GM18511 (cell line): ENCODE data around the gene CMAS.
"Not testable (repeated sequence)": the region's sequence is repeated elsewhere in the genome, so short reads cannot be mapped to it uniquely, and the experiment has no call there.

Experiments
- ATAC-seq: cut with Tn5 transposase; IDR thresholded peaks from one replicate; pipeline ENCODE4 v1.9.1; 2021; ENCODE audit warnings: mild to moderate bottlenecking, moderate library complexity; ENCODE audit not compliant: unreplicated experiment

CMAS gene

DNA sequence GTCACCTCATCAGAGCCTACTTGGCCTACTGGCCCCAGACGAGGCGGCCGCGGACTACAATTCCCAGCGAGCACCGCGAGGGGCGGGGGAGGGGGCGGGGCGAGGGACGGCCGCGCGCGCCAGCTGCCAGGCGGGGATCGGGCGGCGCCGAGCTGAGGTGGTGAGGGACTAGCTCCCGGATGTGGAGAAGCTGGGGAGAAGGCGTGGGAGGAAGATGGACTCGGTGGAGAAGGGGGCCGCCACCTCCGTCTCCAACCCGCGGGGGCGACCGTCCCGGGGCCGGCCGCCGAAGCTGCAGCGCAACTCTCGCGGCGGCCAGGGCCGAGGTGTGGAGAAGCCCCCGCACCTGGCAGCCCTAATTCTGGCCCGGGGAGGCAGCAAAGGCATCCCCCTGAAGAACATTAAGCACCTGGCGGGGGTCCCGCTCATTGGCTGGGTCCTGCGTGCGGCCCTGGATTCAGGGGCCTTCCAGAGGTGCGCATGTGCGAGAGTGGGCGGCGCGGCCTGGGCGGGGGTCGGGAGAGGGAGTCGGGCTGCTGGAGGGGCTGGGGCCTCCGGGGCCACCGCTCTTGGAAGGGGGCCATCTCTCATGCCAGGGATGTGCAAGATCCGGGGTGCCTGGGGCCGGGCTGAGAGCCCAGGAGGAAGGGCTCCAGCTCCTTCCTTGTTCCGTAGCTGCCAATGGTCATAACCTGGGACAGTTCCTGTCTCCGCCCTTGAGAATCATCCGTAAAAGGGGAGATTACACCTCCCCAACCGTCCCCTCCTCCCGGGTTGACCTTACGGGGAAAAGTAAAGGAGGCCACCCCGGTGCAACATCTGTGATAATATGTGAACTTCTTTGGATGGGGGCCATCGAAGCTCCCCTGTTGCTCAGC, at the start of gene CMAS:
TSS of gene CMAS (plus strand) at position 129 of the 878 bp plus-strand sequence. CDS start at position 215, 86 bp downstream.
- peak; percentile 84 for ATAC-seq

DNA sequence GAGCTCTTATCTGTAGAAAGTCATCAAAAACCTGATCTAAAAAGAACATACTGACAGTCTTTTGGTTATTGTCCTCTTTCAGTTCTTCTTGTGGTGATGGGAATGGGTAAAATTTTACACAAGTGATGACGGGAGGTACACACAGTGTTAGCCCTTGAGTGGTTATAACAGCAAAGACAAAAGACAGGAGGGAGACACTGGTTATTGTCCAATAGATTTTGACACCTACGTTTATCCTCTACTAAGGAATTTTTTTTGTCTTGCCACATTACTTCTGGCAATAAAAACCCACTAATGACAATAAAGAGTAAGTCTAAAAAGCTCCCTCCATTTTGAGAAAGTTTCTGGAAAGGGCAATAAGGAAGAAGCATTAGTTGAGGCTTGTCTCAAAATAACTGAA, 47.7 kb upstream of the CMAS start:
- ATAC-seq = no peak

DNA sequence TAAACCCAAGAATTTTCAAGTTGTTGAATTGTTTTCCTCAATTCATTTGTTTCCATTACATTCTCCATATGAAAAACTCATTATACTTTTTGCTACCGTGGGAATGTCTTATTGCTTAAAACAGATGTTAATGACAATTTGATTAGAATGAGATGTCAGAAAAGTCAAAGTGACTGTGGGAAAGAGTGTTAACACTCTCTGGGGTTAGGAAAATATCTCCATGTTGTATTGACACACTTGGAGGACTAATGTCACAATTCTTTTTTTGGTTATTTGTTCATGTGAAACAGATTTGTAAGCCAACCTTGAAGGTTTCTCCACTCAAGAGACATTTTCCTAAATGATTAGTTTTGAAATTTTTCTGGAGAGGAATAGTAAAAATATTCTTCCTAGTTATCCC, 47.2 kb upstream of the CMAS start:
- ATAC-seq = no peak

GRCh38 chr12:22002430-22002829, 43.6 kb upstream of the CMAS start:
- ATAC-seq = no peak

GRCh38 chr12:22007794-22008193, 38.2 kb upstream of the CMAS start:
- ATAC-seq = not testable (repeated sequence)

GRCh38 chr12:22008196-22008595, 37.8 kb upstream of the CMAS start:
- no peak for ATAC-seq

- ATAC-seq = no peak
These were observed 31.8 kb upstream of the CMAS start for GRCh38 chr12:22014041-22014782.

- no peak for ATAC-seq
These were observed 31.3 kb upstream of the CMAS start for GRCh38 chr12:22014783-22015144.

GRCh38 chr12:22016982-22017381, 29.0 kb upstream of the CMAS start:
- ATAC-seq = no peak

- ATAC-seq = no peak
These were observed 27.2 kb upstream of the CMAS start for GRCh38 chr12:22018860-22019259.

GRCh38 chr12:22023489-22023888, 22.5 kb upstream of the CMAS start:
- not testable (repeated sequence) for ATAC-seq

- no peak for ATAC-seq
These were observed 16.5 kb upstream of the CMAS start for GRCh38 chr12:22029491-22029890.

DNA sequence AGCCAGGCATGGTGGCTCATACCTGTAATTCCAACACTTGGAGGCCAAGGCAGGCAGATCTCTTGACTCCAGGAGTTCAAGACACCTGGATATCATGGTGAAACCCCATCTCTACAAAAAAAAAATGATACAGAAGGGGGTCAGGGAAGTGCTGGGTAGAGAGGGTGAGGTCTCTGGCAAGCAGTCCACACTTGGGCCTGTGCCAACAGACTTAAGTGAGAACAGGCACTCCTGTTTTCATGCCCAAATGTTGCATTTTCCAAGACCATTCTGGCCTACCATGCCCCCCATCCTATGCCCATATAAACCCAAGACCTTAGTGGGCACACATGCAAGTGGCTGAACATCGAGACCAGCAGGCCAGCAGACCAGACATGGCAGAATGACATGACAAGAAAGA, 16.0 kb upstream of the CMAS start:
- ATAC-seq = no peak

- ATAC-seq = no peak
These were observed 13.3 kb upstream of the CMAS start for GRCh38 chr12:22032732-22033131.

DNA sequence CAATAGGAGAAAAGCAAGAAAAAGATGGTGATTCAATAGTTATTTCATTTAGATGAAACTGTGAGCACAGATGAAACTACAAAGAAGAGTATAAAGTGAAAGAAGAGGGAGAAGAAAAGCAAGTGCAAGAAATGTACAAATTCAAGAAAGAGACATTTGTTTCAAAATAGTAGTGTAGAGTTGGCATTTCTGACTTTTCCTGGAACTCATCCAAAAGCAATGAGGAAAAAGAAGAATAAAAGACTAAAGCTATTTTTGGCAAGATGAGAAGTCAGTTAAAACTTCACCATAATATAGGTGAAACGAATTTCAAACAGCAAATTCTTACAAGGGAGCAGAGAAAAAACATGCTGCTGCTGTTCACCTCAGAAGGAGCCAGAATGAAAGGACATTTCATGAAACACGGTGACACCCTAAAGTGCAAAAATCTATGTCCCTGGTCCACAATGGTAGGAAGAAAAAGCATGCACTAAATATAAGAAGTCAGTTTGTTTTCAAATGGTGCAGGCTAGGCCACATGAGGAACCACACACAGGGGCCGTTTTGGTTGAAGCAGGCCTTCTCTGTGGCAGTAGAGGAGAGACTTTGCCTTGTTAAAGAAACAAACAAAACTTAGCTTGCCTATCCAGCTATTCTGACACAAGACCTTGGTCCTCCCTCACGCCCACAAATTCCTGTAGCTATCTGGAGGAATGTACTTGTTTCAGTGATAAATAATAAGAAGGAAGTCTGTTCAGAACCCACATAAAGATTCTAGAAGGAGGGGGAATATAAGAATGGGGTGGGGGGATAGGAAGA, 11.1 kb upstream of the CMAS start:
- no peak for ATAC-seq

- no peak for ATAC-seq
These were observed 8.1 kb upstream of the CMAS start for GRCh38 chr12:22037947-22038346.

DNA sequence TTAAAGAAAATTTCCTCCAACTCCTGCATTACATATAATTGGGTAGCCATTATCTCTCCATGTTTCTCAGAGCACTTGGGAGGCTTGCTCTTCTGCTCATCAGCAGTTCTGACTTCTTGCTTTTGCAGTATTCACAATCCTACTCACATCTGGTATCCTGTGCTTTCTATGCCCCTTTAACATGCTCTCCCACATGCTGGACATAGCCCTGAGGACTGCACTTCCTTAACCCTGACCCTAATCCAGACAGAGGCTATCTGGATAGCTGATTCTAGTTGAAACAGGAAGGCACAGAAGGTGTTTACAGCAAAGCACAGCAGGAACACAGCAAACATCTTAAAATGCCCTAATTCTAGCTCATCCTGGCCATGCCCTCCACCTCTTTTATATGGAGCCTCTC, 7.3 kb upstream of the CMAS start:
- no peak for ATAC-seq

- no peak for ATAC-seq
These were observed 6.7 kb upstream of the CMAS start for GRCh38 chr12:22039361-22039760.

DNA sequence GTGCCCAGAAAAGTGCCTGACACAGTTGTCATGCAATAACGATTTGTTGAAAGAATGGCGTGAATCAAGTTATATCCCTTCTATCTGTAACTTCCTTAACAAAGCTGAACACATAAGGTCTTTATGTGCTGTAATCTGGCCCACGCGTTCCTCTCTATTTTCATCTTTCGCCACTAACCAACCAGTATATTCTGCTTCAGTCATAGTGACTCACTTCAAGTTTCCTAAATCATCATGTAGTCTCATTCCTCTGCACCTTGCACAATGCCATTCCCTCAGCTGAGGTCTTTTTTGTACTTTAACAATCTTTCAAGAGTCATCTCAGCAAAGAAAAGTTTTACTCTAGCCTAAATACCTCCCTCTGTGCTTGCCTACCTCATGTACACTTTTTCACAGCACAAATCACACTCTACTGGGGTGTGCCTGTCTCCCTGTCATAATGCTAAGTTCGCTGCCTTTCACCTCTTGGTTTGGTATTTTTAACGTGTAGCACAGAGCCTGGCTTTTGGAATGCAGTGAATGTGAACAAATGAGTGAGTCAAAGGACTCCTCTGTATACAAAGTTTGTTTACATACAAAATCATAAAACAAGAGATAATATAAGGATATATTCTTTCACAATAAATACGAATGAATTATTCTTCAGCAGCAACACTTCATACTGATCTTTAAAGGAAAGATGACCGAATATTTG, 2.9 kb upstream of the CMAS start:
- no peak for ATAC-seq

DNA sequence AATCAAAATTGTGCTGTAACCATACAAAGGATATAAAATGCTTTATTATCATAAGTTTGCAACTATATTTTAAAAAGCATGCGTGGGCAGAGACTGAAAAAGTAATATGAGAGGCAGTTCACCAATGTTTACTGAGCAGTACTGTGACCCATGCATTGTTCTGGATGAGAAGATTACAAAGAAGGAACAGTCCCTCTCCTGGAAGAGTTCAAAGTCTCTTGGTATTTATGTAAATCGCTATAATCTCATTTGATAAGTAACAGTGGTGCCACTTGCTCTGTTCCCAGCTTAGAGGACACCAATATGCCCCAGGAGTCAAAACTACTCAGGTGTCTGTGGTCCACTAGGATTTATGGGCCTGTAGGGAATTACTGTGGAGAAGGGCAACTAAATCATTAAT, 2.1 kb upstream of the CMAS start:
- no peak for ATAC-seq

DNA sequence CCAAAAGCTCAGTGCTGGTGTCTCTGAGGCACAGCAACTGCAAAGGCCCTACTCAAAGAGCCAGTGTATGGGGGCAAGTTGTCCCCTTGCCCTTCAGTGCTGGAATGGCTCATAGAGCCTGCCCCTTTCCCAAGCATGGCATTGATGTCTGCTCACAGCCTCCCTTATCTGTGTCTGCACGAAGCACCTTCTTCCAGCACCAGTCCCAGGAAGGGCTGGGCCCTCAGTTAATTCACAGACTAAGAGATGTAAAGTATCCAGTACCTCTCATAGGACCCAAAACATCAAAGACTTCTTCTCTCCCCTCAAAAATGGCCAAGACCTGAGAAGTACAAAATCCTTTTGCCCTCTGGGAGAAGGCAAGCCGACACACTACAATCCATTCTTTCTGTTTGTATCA, 1.6 kb upstream of the CMAS start:
- no peak for ATAC-seq
